PC-9 (cell line): Measurements from ENCODE around the gene GALNT13.

Experiments
- CTCF ChIP-seq: fragments of 200-600 bp; sonication (generic); conservative IDR thresholded peaks from 2 replicates; pipeline ENCODE4 v1.6.1; 2017; ENCODE audit warnings: mixed run types, antibody characterized with exemption, mild to moderate bottlenecking, moderate library complexity
- EZH2 ChIP-seq: fragments of 200-600 bp; sonication (generic); IDR thresholded peaks from 2 replicates; pipeline ENCODE4 v1.8.0; 2017; ENCODE audit warnings: antibody characterized with exemption, low read depth

DNA sequence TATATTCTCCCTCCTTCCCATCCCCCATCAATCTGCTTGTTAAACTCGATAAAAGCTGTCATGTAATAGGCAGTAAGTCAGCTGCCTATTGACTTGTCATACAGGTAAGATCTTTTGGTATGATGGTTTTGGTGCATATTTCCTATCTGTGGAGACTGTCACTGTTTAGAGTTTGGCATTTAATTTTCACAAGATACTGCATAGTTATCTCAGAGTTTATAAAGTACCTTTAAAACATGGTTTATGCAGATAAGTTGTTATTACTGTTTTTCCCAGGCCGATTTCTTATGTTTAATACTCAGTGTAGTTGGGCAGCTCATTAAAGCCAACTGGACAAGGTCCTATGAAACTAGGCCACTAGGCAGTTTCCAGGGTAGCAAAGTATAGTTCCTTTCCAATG lies 222.1 kb downstream of the GALNT13 start:
- no peak for TF ChIP-seq CTCF
- no peak for TF ChIP-seq EZH2
